Measurements from ENCODE around the gene BIRC2. TPM values are rescaled to one million over a fixed set of nuclear protein-coding genes. Genes with fewer than 3 reads are reported as not detected.

BIRC2 gene
- total and polyA plus RNA-seq, 9 of the 15 experiments (the other 6 are each of a cell fraction or from before 2014, with no cell fraction given): 14.3 to 45.9 (median 20.7) TPM

DNA sequence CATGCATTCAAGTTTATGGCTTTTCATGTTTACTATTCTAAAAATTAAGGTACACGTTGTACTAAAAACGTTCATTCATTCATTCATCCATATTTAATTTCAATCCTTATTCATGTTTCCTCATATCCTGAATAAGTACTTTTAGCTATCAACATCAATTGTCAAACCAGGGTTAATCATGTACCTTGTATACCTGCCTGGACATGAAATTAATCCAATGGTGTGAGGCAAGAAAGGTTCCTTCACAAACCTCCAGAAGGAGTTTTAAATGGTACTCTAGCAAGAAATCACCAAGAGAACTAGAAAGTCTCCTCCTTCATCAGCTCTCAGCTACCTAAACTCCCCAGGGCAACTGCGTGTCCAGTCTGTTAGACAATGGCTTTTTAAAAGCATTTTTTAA lies 72.2 kb downstream of the BIRC2 start:
- H3K4me1 ChIP-seq (replicated peaks in 1 of 2; ENCODE audit: control insufficient read depth in 2 of 2, insufficient read depth in 2 of 2, low read length in 2 of 2): peaks cover 0 to 2% of the 10 kb centered on the region in 2 experiments; a peak in 1 of 5 replicates
- in situ Hi-C loops (cut with MboI): no loop called here
- H3K9ac ChIP-seq (ENCODE audit: insufficient read depth in 1 of 2, low read depth in 2 of 2, low read length in 2 of 2): no peak overlapping the region
- no peak overlapping the region for H3K27ac ChIP-seq (ENCODE audit: extremely low read depth, low read depth, low read length)
- ChIA-PET CTCF (ENCODE audit: low intra/inter-chr PET ratio) (no interaction called here), POLR2A (interaction anchor here (0.9 to 1.2 kb wide), 2 partner anchors 12 to 19 kb away, joined by 3 to 5 read pairs; no protein-coding TSS in a partner anchor)
- peaks cover 50% of the 10 kb centered on the region for H3K79me2 ChIP-seq (ENCODE audit: control insufficient read depth, insufficient read depth, low read length)
- H2AFZ ChIP-seq (ENCODE audit: low read depth, low read length): no peak overlapping the region
- no TSS peak for BruUV-seq (replicated peaks)
- 68% methylated on average over 3 of the region's 3 CpGs for WGBS (ENCODE audit: insufficient coverage, low coverage, missing lambda C conversion rate)
- no peaks in the 10 kb centered on the region for H3K9me1 ChIP-seq (ENCODE audit: control insufficient read depth, insufficient read depth, low read length)
- H3K27me3 ChIP-seq (ENCODE audit: control insufficient read depth in 2 of 2, insufficient read depth in 2 of 2, low read length in 2 of 2): no peaks in the 10 kb centered on the region
- no peak overlapping the region for H3K4me3 ChIP-seq
- peaks cover 3% of the 10 kb centered on the region; the same call in 1 of the 3 replicates for H3K36me3 ChIP-seq (ENCODE audit: control insufficient read depth, insufficient read depth, low read length)
- H3K4me2 ChIP-seq (ENCODE audit: insufficient read depth, low read length): no peak overlapping the region
- no peak for FAIRE-seq
- intact Hi-C loops (cut with micrococcal nuclease): no loop called here
- no peak for ATAC-seq
- DNase-seq (ENCODE audit: extremely low read depth in 1 of 4, low spot score in 3 of 4): no peak
- no peaks in the 10 kb centered on the region for H3K9me3 ChIP-seq (replicated peaks; ENCODE audit: control insufficient read depth, insufficient read depth, low read depth, low read length)
- H4K20me1 ChIP-seq (replicated peaks; ENCODE audit: control insufficient read depth, insufficient read depth, low read length): no peaks in the 10 kb centered on the region
- TF ChIP-seq FOXA1 (IDR thresholded peaks at IDR 0.05; ENCODE audit: borderline replicate concordance) (no peak), BCOR (IDR thresholded peaks at IDR 0.05) (no peak), HDGF (IDR thresholded peaks at IDR 0.05) (no peak), MYC (IDR thresholded peaks at IDR 0.05; ENCODE audit: low read depth, low read length) (no peak), MYC (CRISPR knock-in tag; IDR thresholded peaks at IDR 0.05; ENCODE audit: borderline replicate concordance, low read depth) (no peak), TBL1XR1 (IDR thresholded peaks at IDR 0.05; ENCODE audit: low read length in 2 of 2) (no peak), RBM34 (IDR thresholded peaks at IDR 0.05; ENCODE audit: borderline replicate concordance, insufficient read depth, low read length) (no peak), BRD4 (IDR thresholded peaks at IDR 0.05) (no peak), HMG20B (CRISPR knock-in tag; IDR thresholded peaks at IDR 0.05) (no peak), CBX5 (IDR thresholded peaks at IDR 0.05; ENCODE audit: borderline replicate concordance, low read depth) (no peak)
- TF ChIP-seq, protein P1, sequence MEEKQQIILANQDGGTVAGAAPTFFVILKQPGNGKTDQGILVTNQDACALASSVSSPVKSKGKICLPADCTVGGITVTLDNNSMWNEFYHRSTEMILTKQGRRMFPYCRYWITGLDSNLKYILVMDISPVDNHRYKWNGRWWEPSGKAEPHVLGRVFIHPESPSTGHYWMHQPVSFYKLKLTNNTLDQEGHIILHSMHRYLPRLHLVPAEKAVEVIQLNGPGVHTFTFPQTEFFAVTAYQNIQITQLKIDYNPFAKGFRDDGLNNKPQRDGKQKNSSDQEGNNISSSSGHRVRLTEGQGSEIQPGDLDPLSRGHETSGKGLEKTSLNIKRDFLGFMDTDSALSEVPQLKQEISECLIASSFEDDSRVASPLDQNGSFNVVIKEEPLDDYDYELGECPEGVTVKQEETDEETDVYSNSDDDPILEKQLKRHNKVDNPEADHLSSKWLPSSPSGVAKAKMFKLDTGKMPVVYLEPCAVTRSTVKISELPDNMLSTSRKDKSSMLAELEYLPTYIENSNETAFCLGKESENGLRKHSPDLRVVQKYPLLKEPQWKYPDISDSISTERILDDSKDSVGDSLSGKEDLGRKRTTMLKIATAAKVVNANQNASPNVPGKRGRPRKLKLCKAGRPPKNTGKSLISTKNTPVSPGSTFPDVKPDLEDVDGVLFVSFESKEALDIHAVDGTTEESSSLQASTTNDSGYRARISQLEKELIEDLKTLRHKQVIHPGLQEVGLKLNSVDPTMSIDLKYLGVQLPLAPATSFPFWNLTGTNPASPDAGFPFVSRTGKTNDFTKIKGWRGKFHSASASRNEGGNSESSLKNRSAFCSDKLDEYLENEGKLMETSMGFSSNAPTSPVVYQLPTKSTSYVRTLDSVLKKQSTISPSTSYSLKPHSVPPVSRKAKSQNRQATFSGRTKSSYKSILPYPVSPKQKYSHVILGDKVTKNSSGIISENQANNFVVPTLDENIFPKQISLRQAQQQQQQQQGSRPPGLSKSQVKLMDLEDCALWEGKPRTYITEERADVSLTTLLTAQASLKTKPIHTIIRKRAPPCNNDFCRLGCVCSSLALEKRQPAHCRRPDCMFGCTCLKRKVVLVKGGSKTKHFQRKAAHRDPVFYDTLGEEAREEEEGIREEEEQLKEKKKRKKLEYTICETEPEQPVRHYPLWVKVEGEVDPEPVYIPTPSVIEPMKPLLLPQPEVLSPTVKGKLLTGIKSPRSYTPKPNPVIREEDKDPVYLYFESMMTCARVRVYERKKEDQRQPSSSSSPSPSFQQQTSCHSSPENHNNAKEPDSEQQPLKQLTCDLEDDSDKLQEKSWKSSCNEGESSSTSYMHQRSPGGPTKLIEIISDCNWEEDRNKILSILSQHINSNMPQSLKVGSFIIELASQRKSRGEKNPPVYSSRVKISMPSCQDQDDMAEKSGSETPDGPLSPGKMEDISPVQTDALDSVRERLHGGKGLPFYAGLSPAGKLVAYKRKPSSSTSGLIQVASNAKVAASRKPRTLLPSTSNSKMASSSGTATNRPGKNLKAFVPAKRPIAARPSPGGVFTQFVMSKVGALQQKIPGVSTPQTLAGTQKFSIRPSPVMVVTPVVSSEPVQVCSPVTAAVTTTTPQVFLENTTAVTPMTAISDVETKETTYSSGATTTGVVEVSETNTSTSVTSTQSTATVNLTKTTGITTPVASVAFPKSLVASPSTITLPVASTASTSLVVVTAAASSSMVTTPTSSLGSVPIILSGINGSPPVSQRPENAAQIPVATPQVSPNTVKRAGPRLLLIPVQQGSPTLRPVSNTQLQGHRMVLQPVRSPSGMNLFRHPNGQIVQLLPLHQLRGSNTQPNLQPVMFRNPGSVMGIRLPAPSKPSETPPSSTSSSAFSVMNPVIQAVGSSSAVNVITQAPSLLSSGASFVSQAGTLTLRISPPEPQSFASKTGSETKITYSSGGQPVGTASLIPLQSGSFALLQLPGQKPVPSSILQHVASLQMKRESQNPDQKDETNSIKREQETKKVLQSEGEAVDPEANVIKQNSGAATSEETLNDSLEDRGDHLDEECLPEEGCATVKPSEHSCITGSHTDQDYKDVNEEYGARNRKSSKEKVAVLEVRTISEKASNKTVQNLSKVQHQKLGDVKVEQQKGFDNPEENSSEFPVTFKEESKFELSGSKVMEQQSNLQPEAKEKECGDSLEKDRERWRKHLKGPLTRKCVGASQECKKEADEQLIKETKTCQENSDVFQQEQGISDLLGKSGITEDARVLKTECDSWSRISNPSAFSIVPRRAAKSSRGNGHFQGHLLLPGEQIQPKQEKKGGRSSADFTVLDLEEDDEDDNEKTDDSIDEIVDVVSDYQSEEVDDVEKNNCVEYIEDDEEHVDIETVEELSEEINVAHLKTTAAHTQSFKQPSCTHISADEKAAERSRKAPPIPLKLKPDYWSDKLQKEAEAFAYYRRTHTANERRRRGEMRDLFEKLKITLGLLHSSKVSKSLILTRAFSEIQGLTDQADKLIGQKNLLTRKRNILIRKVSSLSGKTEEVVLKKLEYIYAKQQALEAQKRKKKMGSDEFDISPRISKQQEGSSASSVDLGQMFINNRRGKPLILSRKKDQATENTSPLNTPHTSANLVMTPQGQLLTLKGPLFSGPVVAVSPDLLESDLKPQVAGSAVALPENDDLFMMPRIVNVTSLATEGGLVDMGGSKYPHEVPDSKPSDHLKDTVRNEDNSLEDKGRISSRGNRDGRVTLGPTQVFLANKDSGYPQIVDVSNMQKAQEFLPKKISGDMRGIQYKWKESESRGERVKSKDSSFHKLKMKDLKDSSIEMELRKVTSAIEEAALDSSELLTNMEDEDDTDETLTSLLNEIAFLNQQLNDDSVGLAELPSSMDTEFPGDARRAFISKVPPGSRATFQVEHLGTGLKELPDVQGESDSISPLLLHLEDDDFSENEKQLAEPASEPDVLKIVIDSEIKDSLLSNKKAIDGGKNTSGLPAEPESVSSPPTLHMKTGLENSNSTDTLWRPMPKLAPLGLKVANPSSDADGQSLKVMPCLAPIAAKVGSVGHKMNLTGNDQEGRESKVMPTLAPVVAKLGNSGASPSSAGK (IDR thresholded peaks at IDR 0.05): no peak
- TF ChIP-seq, protein P2, sequence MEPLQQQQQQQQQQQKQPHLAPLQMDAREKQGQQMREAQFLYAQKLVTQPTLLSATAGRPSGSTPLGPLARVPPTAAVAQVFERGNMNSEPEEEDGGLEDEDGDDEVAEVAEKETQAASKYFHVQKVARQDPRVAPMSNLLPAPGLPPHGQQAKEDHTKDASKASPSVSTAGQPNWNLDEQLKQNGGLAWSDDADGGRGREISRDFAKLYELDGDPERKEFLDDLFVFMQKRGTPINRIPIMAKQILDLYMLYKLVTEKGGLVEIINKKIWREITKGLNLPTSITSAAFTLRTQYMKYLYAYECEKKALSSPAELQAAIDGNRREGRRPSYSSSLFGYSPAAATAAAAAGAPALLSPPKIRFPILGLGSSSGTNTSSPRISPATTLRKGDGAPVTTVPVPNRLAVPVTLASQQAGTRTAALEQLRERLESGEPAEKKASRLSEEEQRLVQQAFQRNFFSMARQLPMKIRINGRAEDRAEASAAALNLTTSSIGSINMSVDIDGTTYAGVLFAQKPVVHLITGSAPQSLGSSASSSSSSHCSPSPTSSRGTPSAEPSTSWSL (CRISPR knock-in tag; IDR thresholded peaks at IDR 0.05; ENCODE audit: borderline replicate concordance): no peak

All from K562 (cell line).